GM18498 (cell line): ENCODE results near the gene KTN1.

Experiments
- ATAC-seq: cut with Tn5 transposase; IDR thresholded peaks from one replicate; pipeline ENCODE4 v1.9.1; 2021; ENCODE audit warnings: mild to moderate bottlenecking, moderate library complexity; ENCODE audit not compliant: unreplicated experiment

The KTN1 gene

GRCh38 chr14:55707365-55707804 lies 127.4 kb downstream of the KTN1 start:
- no peak for ATAC-seq

DNA sequence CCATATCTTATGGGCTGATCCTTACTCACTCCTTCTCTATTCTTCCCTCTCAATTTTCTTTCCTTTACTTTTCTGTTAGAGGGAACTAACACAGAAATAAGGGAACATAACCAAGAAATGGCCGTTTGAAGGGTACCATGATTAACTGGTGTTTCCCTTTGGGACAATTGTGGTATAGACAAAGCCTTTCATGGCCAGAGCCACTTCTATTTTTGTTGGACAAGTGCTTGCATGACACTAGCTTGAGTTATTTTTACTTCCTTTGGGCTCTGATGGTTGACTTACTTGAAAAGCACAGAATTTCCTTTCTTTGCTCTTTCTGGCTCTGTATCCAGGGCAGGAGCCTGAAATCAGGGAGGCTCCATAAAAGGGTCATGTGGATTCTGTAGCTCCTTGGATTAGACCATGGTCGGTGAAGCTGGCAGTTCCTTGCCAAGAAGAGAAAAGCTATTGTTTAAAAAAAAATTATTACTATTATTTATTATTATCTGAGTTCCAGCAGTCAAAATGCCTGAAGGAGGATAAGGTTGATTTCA lies 130.6 kb downstream of the KTN1 start:
- no peak for ATAC-seq

DNA sequence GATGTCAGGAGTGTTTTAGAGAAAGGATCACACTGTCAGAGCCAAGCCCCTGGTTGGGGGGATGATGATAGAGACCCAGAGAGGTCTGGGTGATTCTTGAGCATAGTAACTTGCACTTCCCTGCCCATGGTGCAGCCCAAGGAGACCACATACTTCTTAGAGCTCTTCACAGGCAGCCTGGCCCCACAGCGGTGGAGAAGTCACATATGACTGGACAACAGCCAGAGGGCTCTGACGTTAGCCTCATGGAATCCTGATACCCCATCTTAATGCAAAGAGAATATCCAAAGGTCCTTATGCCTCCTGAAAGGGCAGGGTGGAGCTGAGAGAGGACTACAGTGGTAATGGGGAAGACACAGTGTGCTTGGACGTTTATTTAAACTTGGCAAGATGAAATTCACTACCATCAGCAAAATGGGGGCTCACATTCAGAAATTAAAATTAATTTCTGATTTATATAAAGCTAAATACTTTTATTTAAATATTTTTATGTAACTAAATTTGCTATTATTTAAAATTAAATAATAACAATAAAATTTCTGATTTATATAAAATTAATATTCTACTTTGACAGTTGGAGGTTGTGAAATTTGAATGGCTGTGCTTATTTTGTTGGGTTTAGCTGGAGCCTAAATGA lies 131.3 kb downstream of the KTN1 start:
- no peak for ATAC-seq

- ATAC-seq: no peak
Measured at GRCh38 chr14:55712491-55712890, 132.5 kb downstream of the KTN1 start.

- no peak for ATAC-seq
Measured at GRCh38 chr14:55713486-55713885, 133.5 kb downstream of the KTN1 start.

DNA sequence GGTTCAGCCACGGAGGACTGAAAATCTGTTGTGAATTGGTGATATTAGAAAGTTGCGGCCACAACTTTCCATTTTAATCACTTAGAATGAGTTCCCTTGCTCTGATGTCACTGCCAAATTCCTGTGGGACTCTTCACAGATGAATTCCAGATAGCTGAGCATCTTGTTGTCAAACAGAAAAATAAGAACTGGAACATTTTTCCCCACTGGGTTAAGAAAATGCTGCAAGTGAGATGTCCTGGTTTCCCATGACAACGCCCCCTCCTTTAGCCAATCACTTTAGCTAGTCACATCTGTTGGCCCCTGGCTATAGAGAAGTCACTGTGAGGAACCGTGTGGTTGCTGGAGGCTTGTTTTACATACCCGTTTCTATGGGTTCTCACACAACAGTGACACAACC lies 135.9 kb downstream of the KTN1 start:
- no peak for ATAC-seq

DNA sequence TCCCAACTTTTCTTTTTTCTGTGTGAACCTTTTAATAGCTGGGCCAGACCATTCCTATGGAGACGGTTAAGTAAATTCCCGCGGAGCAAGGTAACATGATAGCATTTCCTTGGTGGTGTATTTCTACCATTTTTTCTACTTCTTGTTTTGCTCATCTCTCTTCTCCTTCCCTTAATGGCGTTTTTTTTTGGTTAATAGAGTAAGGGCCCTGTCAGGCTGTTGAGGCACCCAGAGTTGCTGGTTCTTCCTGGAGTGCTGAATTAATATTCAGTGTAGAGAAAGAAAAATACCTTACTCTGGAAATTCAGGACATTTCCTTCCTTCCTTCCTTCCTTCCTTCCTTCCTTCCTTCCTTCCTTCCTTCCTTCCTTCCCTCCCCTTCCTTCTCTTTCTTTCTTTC lies 137.6 kb downstream of the KTN1 start:
- ATAC-seq: no peak

- ATAC-seq: no peak
Measured at GRCh38 chr14:55718551-55718950, 138.5 kb downstream of the KTN1 start.

DNA sequence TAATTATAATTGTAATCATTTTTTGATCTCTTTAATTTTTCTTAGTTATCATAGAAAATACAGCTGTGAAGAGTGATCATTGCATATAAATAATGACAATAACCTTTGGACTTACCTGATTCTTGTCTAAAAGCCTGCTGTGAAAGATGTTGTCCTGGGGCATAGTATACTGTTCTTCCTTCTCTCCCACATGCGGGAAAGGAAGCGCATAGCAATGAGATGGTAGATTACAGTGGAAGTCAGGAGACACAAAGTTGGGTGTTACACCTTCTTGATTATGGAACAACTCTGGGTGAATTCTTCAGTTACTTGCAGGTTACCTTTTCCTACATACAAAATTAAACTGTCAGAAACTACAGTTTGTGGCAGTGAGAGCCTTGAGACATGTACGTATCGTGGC lies 140.8 kb downstream of the KTN1 start:
- no peak for ATAC-seq

- no peak for ATAC-seq
Measured at GRCh38 chr14:55721353-55721752, 141.3 kb downstream of the KTN1 start.

GRCh38 chr14:55722054-55722453 lies 142.0 kb downstream of the KTN1 start:
- ATAC-seq: no peak

DNA sequence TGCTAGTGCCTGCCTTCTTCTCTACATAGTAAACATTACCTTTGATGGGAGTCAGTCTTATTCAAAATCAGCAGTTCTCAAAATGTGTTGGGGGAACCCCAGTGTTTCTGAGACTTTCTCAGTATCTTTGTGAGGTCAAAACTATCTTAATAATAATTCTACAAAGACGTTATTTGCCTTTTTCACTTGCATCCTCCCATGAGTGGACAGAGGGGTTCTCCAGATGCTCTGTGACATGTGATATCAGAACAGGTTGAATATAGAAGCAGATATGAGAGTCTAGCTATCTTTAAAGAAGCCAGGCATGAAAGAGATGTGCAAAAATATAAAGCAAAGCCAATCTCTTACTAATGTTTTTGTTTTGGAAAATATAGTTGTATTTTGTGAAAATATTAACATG lies 144.7 kb downstream of the KTN1 start:
- no peak for ATAC-seq

DNA sequence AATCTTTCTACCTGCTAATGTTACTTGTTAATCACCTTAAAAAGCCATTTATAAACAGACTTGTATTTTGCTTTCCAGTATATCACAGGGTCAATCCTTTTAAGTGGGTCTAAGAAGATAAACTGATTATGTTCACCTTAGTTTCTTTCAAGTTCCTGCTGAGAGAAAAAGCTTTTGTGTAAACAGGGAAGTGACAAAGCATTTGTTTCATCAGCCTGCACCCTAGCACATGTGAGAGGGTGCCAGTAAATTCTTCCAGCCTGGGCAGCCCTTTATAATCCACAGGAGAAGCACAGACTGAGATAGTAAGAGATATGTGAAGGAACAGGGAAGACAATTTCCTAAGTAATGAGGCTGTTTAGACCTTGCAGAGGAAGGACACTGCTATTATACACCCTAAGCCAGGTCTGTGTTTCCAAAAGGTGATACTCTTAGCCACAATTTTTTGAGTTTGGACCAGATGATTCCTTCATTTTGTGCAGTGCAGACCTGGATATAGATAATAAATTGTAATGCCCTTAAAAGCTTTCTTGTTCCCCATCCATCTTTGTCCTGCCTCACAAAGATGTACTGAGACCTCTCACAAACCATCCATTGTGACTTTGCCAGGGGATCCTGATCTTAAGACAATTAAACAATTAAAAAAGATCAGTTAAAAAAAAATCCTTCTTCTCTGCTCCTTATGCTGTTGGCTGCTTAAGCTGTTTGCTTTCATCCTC lies 150.7 kb downstream of the KTN1 start:
- no peak for ATAC-seq

- no peak for ATAC-seq
Measured at GRCh38 chr14:55731311-55731872, 151.4 kb downstream of the KTN1 start.

DNA sequence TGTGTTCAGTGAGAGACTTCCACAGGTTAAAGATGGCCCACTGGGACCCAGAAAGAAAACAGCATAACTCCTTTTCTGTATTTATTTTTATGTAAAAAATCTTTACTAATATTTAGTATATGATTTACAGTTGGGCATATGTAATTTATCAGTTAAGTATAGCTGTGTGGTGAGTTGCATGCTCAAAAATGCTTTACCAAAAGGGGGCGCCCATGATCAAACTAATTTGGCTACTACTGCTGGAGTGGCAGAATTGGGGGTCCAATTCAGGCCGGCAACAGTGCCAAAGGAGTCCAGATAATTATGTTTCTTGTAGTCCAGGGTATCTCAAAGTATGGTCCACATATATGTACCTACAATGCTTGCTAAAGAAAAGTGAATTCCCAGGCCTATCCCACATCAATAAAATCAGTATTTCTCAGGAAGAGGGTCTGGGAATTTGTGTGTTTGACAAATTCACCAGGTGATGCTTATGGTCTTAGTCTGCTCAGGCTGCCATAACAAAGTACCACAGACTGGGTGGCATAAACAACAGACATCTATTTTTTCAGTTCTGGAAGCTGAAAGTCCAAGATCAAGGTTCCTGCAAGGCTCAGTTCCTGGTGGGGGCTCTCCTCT lies 152.0 kb downstream of the KTN1 start:
- ATAC-seq: no peak

GRCh38 chr14:55733599-55733998 lies 153.6 kb downstream of the KTN1 start:
- ATAC-seq: no peak
